K562 (cell line): ENCODE measurements around the gene PHTF2. TPM values are rescaled to one million over a fixed set of nuclear protein-coding genes. Genes with fewer than 3 reads are reported as not detected.
A peak's percentile ranks its signal among the peaks of the same experiment; 100 is the strongest.

Experiments
- ATAC-seq: fragments of 200-7000 bp; cut with Tn5 transposase; 3 replicates; pipeline ENCODE4 v1.9.1; 2020; ENCODE audit warnings: moderate library complexity
- BruUV-seq: library from RNA; stranded (reverse); fragments of 400-500 nt; replicated peaks from 2 replicates; lab custom pipeline; 2021; lab: Mats Ljungman, UMichigan
- CTCF ChIA-PET: fragments of 300-600 bp; formaldehyde crosslinking; extraction: SDS; loops from one replicate; lab custom pipeline; 2021; ENCODE audit warnings: low intra/inter-chr PET ratio; lab: Yijun Ruan, JAX
- POLR2A ChIA-PET: fragments of 300-600, 350-650 bp; sonication (Branson Sonifier 250); formaldehyde crosslinking; extraction: SDS; loops from one replicate; lab custom pipeline; 2021; ENCODE audit warnings: antibody characterized with exemption, inconsistent platforms; lab: Yijun Ruan, JAX
- DNase-seq, 4 experiments: peaks; one replicate each; pipeline versions ENCODE4 v3.0.0 to v3.0.0-alpha.2; 2011 to 2018; ENCODE audit warnings: low spot score in 3 of 4, mixed read lengths in 3 of 4; ENCODE audit errors: extremely low read depth in 1 of 4
- FAIRE-seq: peaks from 2 replicates; lab custom pipeline; 2011; peaks lifted over from hg19 to GRCh38; lab: Jason Lieb, UNC
- H2AFZ ChIP-seq: 2 replicates; pipeline ENCODE4 v1.6.0; 2011; ENCODE audit warnings: low read depth, low read length, control low read depth, inconsistent platforms
- H3K27ac ChIP-seq: fragments of 200-600 bp; 3 replicates; pipeline ENCODE4 v1.8.0; 2011; ENCODE audit warnings: low read depth, mild to moderate bottlenecking, control low read depth, inconsistent platforms, low read length, moderate library complexity, mixed read lengths; ENCODE audit errors: extremely low read depth
- H3K27me3 ChIP-seq, 2 experiments: fragments of 300-600 bp in 1 of 2; 2 replicates in 1 of 2; 3 replicates in 1 of 2; pipeline versions ENCODE4 v1.6.0 to v1.8.0; 2011; ENCODE audit warnings: inconsistent platforms in 2 of 2, low read length in 2 of 2, mild to moderate bottlenecking in 1 of 2, mixed read lengths in 1 of 2, moderate library complexity in 1 of 2; ENCODE audit not compliant: control insufficient read depth in 2 of 2, insufficient read depth in 2 of 2
- H3K36me3 ChIP-seq: fragments of 300-600 bp; 3 replicates; pipeline ENCODE4 v1.8.0; 2011; ENCODE audit warnings: mild to moderate bottlenecking, low read length, inconsistent platforms; ENCODE audit not compliant: control insufficient read depth, insufficient read depth
- H3K4me1 ChIP-seq, 2 experiments: fragments of 200-600 bp in 1 of 2; replicated peaks in 1 of 2; 2 replicates in 1 of 2; 3 replicates in 1 of 2; pipeline versions ENCODE4 v1.5.1 to v1.8.0; 2011; ENCODE audit warnings: inconsistent platforms in 2 of 2, low read length in 2 of 2, mild to moderate bottlenecking in 1 of 2, mixed read lengths in 1 of 2, moderate library complexity in 1 of 2; ENCODE audit not compliant: control insufficient read depth in 2 of 2, insufficient read depth in 2 of 2
- H3K4me2 ChIP-seq: 2 replicates; pipeline ENCODE4 v1.6.1; 2011; ENCODE audit warnings: low read length, control low read depth, inconsistent platforms, mixed read lengths; ENCODE audit not compliant: insufficient read depth
- H3K4me3 ChIP-seq: fragments of 200-600 bp; sonication (generic), shearing (Covaris generic); 2 replicates; pipeline ENCODE4 v1.5.1; 2016; ENCODE audit warnings: control low read depth, inconsistent platforms
- H3K79me2 ChIP-seq: fragments of 200-600 bp; 3 replicates; pipeline ENCODE4 v1.8.0; 2011; ENCODE audit warnings: low read length, inconsistent platforms; ENCODE audit not compliant: control insufficient read depth, insufficient read depth
- H3K9ac ChIP-seq, 2 experiments: 2 replicates each; pipeline versions ENCODE4 v1.6.0 to v1.6.1; 2011; ENCODE audit warnings: low read depth in 2 of 2, low read length in 2 of 2, control low read depth in 1 of 2, inconsistent platforms in 1 of 2, mild to moderate bottlenecking in 1 of 2, mixed read lengths in 1 of 2; ENCODE audit not compliant: insufficient read depth in 1 of 2
- H3K9me1 ChIP-seq: one replicate; pipeline ENCODE4 v1.6.0; 2011; ENCODE audit warnings: inconsistent platforms, mild to moderate bottlenecking, low read length, moderate library complexity; ENCODE audit not compliant: control insufficient read depth, insufficient read depth
- H3K9me3 ChIP-seq: replicated peaks from 2 replicates; pipeline ENCODE4 v1.5.1; 2011; ENCODE audit warnings: low read depth, low read length, inconsistent platforms; ENCODE audit not compliant: control insufficient read depth, insufficient read depth
- H4K20me1 ChIP-seq: replicated peaks from 2 replicates; pipeline ENCODE4 v1.6.1; 2011; ENCODE audit warnings: low read length, inconsistent platforms, mixed read lengths; ENCODE audit not compliant: control insufficient read depth, insufficient read depth
- CC2D1A ChIP-seq: fragments of 450-650 bp; IDR thresholded peaks from 2 replicates; pipeline ENCODE4 v1.6.1; 2017; ENCODE audit warnings: mild to moderate bottlenecking
- CREB3L1 ChIP-seq: fragments of 450-650 bp; IDR thresholded peaks from 2 replicates; pipeline ENCODE4 v1.6.1; 2014; ENCODE audit warnings: low read depth, mild to moderate bottlenecking, moderate library complexity, borderline replicate concordance
- CSDE1 ChIP-seq, 2 experiments: fragments of 450-650 bp; IDR thresholded peaks; 2 replicates each; pipeline ENCODE4 v1.6.1; 2016; ENCODE audit warnings: mild to moderate bottlenecking in 1 of 2
- DACH1 ChIP-seq: fragments of 450-650 bp; IDR thresholded peaks from 2 replicates; pipeline ENCODE4 v1.6.1; 2018; ENCODE audit not compliant: partially characterized antibody
- E2F6 ChIP-seq, 2 experiments: IDR thresholded peaks; 2 replicates each; pipeline ENCODE4 v1.6.1; 2011; ENCODE audit warnings: borderline replicate concordance in 1 of 2, control low read depth in 1 of 2, low read depth in 1 of 2, low read length in 1 of 2, mild to moderate bottlenecking in 1 of 2, mixed read lengths in 1 of 2, moderate library complexity in 1 of 2; ENCODE audit not compliant: insufficient read depth in 1 of 2, insufficient read length in 1 of 2, poor library complexity in 1 of 2, severe bottlenecking in 1 of 2; ENCODE audit errors: extremely low read depth in 1 of 2
- GTF2A2 ChIP-seq: IDR thresholded peaks from 2 replicates; pipeline ENCODE4 v1.6.1; 2016; ENCODE audit warnings: mild to moderate bottlenecking, missing genetic modification characterization, missing compliant biosample characterization
- GTF2E2 ChIP-seq: fragments of 200-800 bp; sonication (Bioruptor generic); IDR thresholded peaks from 2 replicates; pipeline ENCODE4 v1.6.1; 2016; ENCODE audit warnings: missing genetic modification characterization, missing compliant biosample characterization
- NBN ChIP-seq: fragments of 450-650 bp; IDR thresholded peaks from 2 replicates; pipeline ENCODE4 v1.6.1; 2016; ENCODE audit warnings: low read depth, mild to moderate bottlenecking
- SMAD1 ChIP-seq: fragments of 150-350 bp; IDR thresholded peaks from 2 replicates; pipeline ENCODE4 v1.6.1; 2014; ENCODE audit warnings: low read length, low read depth; ENCODE audit not compliant: partially characterized antibody
- THRAP3 ChIP-seq: fragments of 450-650 bp; IDR thresholded peaks from 2 replicates; pipeline ENCODE4 v1.6.1; 2016; ENCODE audit warnings: mild to moderate bottlenecking, inconsistent platforms, borderline replicate concordance
- ZNF764 ChIP-seq: fragments of 250-450 bp; sonication (Bioruptor Pico); IDR thresholded peaks from 2 replicates; pipeline ENCODE4 v1.4.0; 2020; ENCODE audit warnings: low read depth, mild to moderate bottlenecking, moderate library complexity
- ZNF766 ChIP-seq: fragments of 200-800 bp; sonication (Bioruptor generic); conservative IDR thresholded peaks from 2 replicates; pipeline ENCODE4 v1.6.1; 2016; ENCODE audit warnings: missing genetic modification characterization, missing compliant biosample characterization
- WGBS: fragments of 100-300 bp; shearing (Covaris generic); methylation state at CpG from one replicate; pipeline ENCODE4 v1.1.6; 2016; ENCODE audit warnings: low coverage, mixed read lengths; ENCODE audit not compliant: insufficient coverage; ENCODE audit errors: missing lambda C conversion rate; 5-methylcytosine and 5-hydroxymethylcytosine counted together
- in situ Hi-C: fragments of 300-500 bp; cut with MboI; formaldehyde crosslinking; loops from 4 replicates; pipeline ENCODE4 v1.15.0; 2018; ENCODE audit warnings: inconsistent platforms, mixed read lengths
- intact Hi-C: fragments of 100-400 bp; cut with micrococcal nuclease; formaldehyde crosslinking; loops from 2 replicates; pipeline ENCODE4 v1.14.2; 2022
- polyA plus RNA-seq, 8 experiments: library from polyadenylated mRNA; depleted of rRNA in 4 of 8; stranded (reverse) in 5 of 8; unstranded in 3 of 8; fragments of >200 nt; fragmentation: Nextera tagmentation in 2 of 8; fragmentation: Illumina TruSeq in 1 of 8; extraction: Ambion mirVana in 2 of 8; extraction: Trizol in 1 of 8; gene quantifications; 2 replicates each; pipeline versions ENCODE4 v1.2.1 to v1.2.3, GENCODE V29; 2011 to 2014; ENCODE audit warnings: inconsistent platforms in 1 of 8, missing spikeins in 1 of 8
- total RNA-seq, 7 experiments: library from RNA; depleted of rRNA in 6 of 7; stranded (reverse); fragments of >200 nt in 6 of 7; fragmentation: Illumina TruSeq in 2 of 7; extraction: Trizol in 2 of 7; gene quantifications; 2 replicates each; pipeline versions ENCODE4 v1.2.1 to v1.2.3, GENCODE V29; 2011 to 2021; ENCODE audit warnings: low replicate concordance in 1 of 7
- TF ChIP-seq, protein P1 (sequence below), 2 experiments: fragments of 150-350 bp in 1 of 2; IDR thresholded peaks; 2 replicates each; pipeline ENCODE4 v1.6.1; 2012 to 2016; ENCODE audit warnings: low read depth in 2 of 2, low read length in 2 of 2, mild to moderate bottlenecking in 1 of 2, moderate library complexity in 1 of 2

The PHTF2 gene
- total and polyA plus RNA-seq, 9 of the 15 experiments (the other 6 are each of a cell fraction or from before 2014, with no cell fraction given) = 17.9 to 43.6 (median 25.4) TPM

- Histone ChIP-seq H4K20me1 (no peaks in the 10 kb centered on the region), H3K4me2 (peak overlapping the region; percentile 44), H3K27me3 (no peaks in the 10 kb centered on the region), H3K79me2 (no peaks in the 10 kb centered on the region), H3K36me3 (peaks cover 30% of the 10 kb centered on the region), H3K4me3 (no peak overlapping the region), H3K27ac (peak overlapping the region; percentile 78), H3K9me1 (no peaks in the 10 kb centered on the region), H2AFZ (peak overlapping the region; percentile 71), H3K9me3 (no peaks in the 10 kb centered on the region), H3K4me1 (peaks cover 12 to 20% of the 10 kb centered on the region in 2 experiments), H3K9ac (peak overlapping the region in 1 of 2 experiments; percentile 48; a peak in 1 of 4 replicates)
- ATAC-seq (peak; percentile 90), FAIRE-seq (peak; percentile 77), DNase-seq (peak; percentile 46 to 76 (median 64))
- BruUV-seq = TSS peak; percentile 8
- intact Hi-C loops = loop anchor here (5.0 kb wide), 1 partner anchor 287 kb away; no protein-coding TSS in a partner anchor
- in situ Hi-C loops = no loop called here
- ChIA-PET CTCF (interaction anchor here (0.6 kb wide), 1 partner anchor 83 kb away, joined by 3 read pairs; no protein-coding TSS in a partner anchor), POLR2A (interaction anchor here (0.7 to 1.6 kb wide), 8 partner anchors 9 to 509 kb away, joined by 3 to 13 read pairs (median 3); no protein-coding TSS in a partner anchor)
- WGBS = 17% methylated on average over 9 of the region's 9 CpGs
- TF ChIP-seq E2F6 (IDR thresholded peaks at IDR 0.05; ENCODE audit: borderline replicate concordance in 1 of 2, extremely low read depth in 1 of 2, insufficient read depth in 1 of 2, insufficient read length in 1 of 2, low read depth in 1 of 2, low read length in 1 of 2, poor library complexity in 1 of 2, severe bottlenecking in 1 of 2) = peak; percentile 16 to 79
- peak; percentile 43; the same call in 1 of the 2 replicates for TF ChIP-seq CREB3L1
- peak; percentile 46; the same call in 1 of the 2 replicates for TF ChIP-seq ZNF766 (CRISPR knock-in tag)
- TF ChIP-seq CSDE1 (IDR thresholded peaks at IDR 0.05) = no peak
- TF ChIP-seq, protein P1, sequence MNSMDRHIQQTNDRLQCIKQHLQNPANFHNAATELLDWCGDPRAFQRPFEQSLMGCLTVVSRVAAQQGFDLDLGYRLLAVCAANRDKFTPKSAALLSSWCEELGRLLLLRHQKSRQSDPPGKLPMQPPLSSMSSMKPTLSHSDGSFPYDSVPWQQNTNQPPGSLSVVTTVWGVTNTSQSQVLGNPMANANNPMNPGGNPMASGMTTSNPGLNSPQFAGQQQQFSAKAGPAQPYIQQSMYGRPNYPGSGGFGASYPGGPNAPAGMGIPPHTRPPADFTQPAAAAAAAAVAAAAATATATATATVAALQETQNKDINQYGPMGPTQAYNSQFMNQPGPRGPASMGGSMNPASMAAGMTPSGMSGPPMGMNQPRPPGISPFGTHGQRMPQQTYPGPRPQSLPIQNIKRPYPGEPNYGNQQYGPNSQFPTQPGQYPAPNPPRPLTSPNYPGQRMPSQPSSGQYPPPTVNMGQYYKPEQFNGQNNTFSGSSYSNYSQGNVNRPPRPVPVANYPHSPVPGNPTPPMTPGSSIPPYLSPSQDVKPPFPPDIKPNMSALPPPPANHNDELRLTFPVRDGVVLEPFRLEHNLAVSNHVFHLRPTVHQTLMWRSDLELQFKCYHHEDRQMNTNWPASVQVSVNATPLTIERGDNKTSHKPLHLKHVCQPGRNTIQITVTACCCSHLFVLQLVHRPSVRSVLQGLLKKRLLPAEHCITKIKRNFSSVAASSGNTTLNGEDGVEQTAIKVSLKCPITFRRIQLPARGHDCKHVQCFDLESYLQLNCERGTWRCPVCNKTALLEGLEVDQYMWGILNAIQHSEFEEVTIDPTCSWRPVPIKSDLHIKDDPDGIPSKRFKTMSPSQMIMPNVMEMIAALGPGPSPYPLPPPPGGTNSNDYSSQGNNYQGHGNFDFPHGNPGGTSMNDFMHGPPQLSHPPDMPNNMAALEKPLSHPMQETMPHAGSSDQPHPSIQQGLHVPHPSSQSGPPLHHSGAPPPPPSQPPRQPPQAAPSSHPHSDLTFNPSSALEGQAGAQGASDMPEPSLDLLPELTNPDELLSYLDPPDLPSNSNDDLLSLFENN (IDR thresholded peaks at IDR 0.05; ENCODE audit: low read depth in 2 of 2, low read length in 2 of 2) = peak in 1 of 2 experiments; percentile 53; a peak in 1 of 4 replicates
- 0 out of 2 replicates have a peak, but pooled peaks have one; percentile 61 for TF ChIP-seq THRAP3
- TF ChIP-seq NBN = peak; percentile 44; the same call in 1 of the 2 replicates
- TF ChIP-seq ZNF764 (CRISPR knock-in tag) = no peak
- TF ChIP-seq GTF2E2 = peak; percentile 67; the same call in 1 of the 2 replicates
- peak; percentile 16 for TF ChIP-seq DACH1
- TF ChIP-seq GTF2A2 (tag) = 0 out of 2 replicates have a peak, but pooled peaks have one; percentile 7
- TF ChIP-seq CC2D1A = peak; percentile 42; the same call in 1 of the 2 replicates
- peak; percentile 33 for TF ChIP-seq SMAD1
These were observed 145.9 kb downstream of the PHTF2 start for GRCh38 chr7:77944183-77945182.
